ENCODE measurements around the gene ZBTB33. TPM values are rescaled to one million over a fixed set of nuclear protein-coding genes. Genes with fewer than 3 reads are reported as not detected.

Gene ZBTB33
- polyA plus RNA-seq, 3 donors: 4.7 to 10.6 (median 8.6) TPM

DNA sequence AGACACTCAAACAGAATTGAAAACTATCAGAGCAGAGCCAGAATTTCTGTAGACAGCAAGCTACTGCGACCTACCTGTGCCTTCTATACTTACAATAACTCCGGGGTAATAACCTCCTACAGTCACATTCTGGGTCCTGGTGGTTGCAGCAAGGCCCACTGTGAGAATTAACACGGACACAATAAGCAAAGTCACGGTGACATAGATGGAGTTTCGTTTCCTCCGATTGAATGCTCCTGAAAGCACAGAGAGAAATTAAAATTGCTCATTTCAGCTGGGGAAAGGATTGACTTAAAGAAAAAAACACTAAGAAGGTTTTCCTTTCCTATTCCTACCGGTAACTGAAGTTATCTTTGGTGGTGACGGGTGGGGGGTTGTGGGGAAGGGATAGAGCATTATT, 53.6 kb downstream of the ZBTB33 start:
- intact Hi-C loops (cut with micrococcal nuclease): loop anchor here in 1 of 2 donors (10.0 kb wide), 1 partner anchor 161 kb away; the partner anchor contains the start of gene LAMP2
- Mint-ChIP-seq H3K36me3 (peaks cover 0 to 3% of the 10 kb centered on the region in 2 donors), H3K9me3 (peaks cover 0 to 7% (median 0%) of the 10 kb centered on the region in 7 donors), H3K27ac (peak overlapping the region; percentile 81 to 92 (median 87)), H3K4me3 (peak overlapping the region; percentile 15 to 24), H3K4me1 (peaks cover 63% of the 10 kb centered on the region), H3K27me3 (ENCODE audit: low read depth in 3 of 3) (peaks cover 16 to 20% (median 16%) of the 10 kb centered on the region in 3 donors)
- H3K9ac ChIP-seq (ENCODE audit: insufficient read depth, low read length, poor library complexity, severe bottlenecking): peak overlapping the region; percentile 4
- H3K79me2 ChIP-seq (ENCODE audit: insufficient read depth, low read length): no peaks in the 10 kb centered on the region
- no peak overlapping the region for H2AFZ ChIP-seq (ENCODE audit: insufficient read depth, low read depth, low read length, poor library complexity, severe bottlenecking)
- TF ChIP-seq CTCF (IDR thresholded peaks at IDR 0.05): no peak
- H3K27ac ChIP-seq (ENCODE audit: low read depth in 1 of 2, low read length in 2 of 2): peak overlapping the region; percentile 57 to 79
- no peaks in the 10 kb centered on the region for H3K36me3 ChIP-seq (replicated peaks in 1 of 2; ENCODE audit: control insufficient read depth in 1 of 2, insufficient read depth in 2 of 2, low read length in 2 of 2)
- H3K4me3 ChIP-seq (replicated peaks in 1 of 3; ENCODE audit: low read depth in 2 of 3, low read length in 3 of 3): peak overlapping the region in 1 of 3 experiments; percentile 30
- H3K4me2 ChIP-seq (replicated peaks; ENCODE audit: extremely low read depth, low read length, poor library complexity, severe bottlenecking): peak overlapping the region; percentile 56
- H3K4me1 ChIP-seq (ENCODE audit: control insufficient read depth in 1 of 2, insufficient read depth in 2 of 2, low read length in 2 of 2): peaks cover 58 to 62% of the 10 kb centered on the region in 2 donors
- H4K20me1 ChIP-seq (ENCODE audit: insufficient read depth, low read length): no peaks in the 10 kb centered on the region
- WGBS (ENCODE audit: insufficient coverage): no CpG with 5 or more reads among the region's 8 CpGs
- peaks cover 0 to 13% of the 10 kb centered on the region in 2 donors for H3K27me3 ChIP-seq (ENCODE audit: control insufficient read depth in 2 of 2, insufficient read depth in 2 of 2, low read length in 2 of 2)
- DNase-seq: peak; percentile 51 to 73 (median 56)
- no peaks in the 10 kb centered on the region for H3K9me3 ChIP-seq (replicated peaks in 1 of 2; ENCODE audit: control insufficient read depth in 1 of 2, insufficient read depth in 1 of 2, low read length in 2 of 2)

DNA sequence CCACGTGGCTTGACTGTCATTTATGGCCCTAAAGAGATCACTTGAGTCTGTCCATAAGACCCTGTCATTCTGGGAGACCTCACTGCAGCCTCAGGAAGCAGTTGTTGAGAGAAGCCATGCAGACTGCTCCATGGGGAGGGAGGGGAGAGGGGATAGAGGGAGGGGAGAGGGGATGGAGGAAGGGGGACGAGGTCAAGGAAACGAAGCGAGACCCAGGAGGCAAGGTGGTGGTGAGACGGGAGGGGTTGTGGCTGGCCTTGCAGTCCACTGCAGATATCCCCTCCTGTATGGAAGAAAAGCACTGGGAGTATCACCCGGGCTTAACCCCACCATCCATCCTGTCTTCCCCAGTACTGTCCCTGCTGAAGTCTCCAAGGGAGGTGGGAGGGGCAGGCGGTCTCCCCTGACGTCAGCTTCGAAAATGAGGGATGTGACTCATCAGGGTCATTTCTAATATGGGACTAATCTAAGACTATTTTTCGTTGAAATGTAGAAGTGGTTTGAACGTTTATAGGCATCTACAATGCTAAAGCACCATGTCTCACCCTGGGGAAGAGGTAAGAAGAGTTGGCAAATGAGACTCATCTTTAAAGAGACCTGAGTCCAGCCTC, 55.0 kb downstream of the ZBTB33 start:
- Mint-ChIP-seq H3K4me3 (no peak overlapping the region), H3K36me3 (peaks cover 0 to 6% of the 10 kb centered on the region in 2 donors), H3K27ac (peak overlapping the region in 6 of 7 donors; percentile 10 to 92 (median 80)), H3K27me3 (ENCODE audit: low read depth in 3 of 3) (peaks cover 26 to 31% (median 30%) of the 10 kb centered on the region in 3 donors), H3K9me3 (peaks cover 0 to 19% (median 6%) of the 10 kb centered on the region in 7 donors), H3K4me1 (peaks cover 73% of the 10 kb centered on the region)
- peaks cover 4 to 22% of the 10 kb centered on the region in 2 donors for H3K27me3 ChIP-seq (ENCODE audit: control insufficient read depth in 2 of 2, insufficient read depth in 2 of 2, low read length in 2 of 2)
- H3K36me3 ChIP-seq (replicated peaks in 1 of 2; ENCODE audit: control insufficient read depth in 1 of 2, insufficient read depth in 2 of 2, low read length in 2 of 2): no peaks in the 10 kb centered on the region
- H3K79me2 ChIP-seq (ENCODE audit: insufficient read depth, low read length): no peaks in the 10 kb centered on the region
- peaks cover 68 to 75% of the 10 kb centered on the region in 2 donors for H3K4me1 ChIP-seq (ENCODE audit: control insufficient read depth in 1 of 2, insufficient read depth in 2 of 2, low read length in 2 of 2)
- TF ChIP-seq CTCF (IDR thresholded peaks at IDR 0.05): no peak
- intact Hi-C loops (cut with micrococcal nuclease): loop anchor here (5.0 to 10.0 kb wide), 2 partner anchors 53 to 159 kb away; partner anchors contain the start of genes LAMP2 (in 1 of the 2) and ZBTB33 (in 1 of the 2)
- no peak overlapping the region for H2AFZ ChIP-seq (ENCODE audit: insufficient read depth, low read depth, low read length, poor library complexity, severe bottlenecking)
- no peaks in the 10 kb centered on the region for H4K20me1 ChIP-seq (ENCODE audit: insufficient read depth, low read length)
- no peak overlapping the region for H3K27ac ChIP-seq (ENCODE audit: low read depth in 1 of 2, low read length in 2 of 2)
- no peak overlapping the region for H3K4me2 ChIP-seq (replicated peaks; ENCODE audit: extremely low read depth, low read length, poor library complexity, severe bottlenecking)
- 80% methylated on average over 1 of the region's 11 CpGs for WGBS (ENCODE audit: insufficient coverage)
- no peak overlapping the region for H3K9ac ChIP-seq (ENCODE audit: insufficient read depth, low read length, poor library complexity, severe bottlenecking)
- no peaks in the 10 kb centered on the region for H3K9me3 ChIP-seq (replicated peaks in 1 of 2; ENCODE audit: control insufficient read depth in 1 of 2, insufficient read depth in 1 of 2, low read length in 2 of 2)
- peak in 2 of 3 donors; percentile 27 to 65 for DNase-seq
- H3K4me3 ChIP-seq (replicated peaks in 1 of 3; ENCODE audit: low read depth in 2 of 3, low read length in 3 of 3): no peak overlapping the region

Measured in CD14-positive monocyte (primary cell).